ENCODE data around the gene RPS6KA5. TPM values are rescaled to one million over a fixed set of nuclear protein-coding genes. Genes with fewer than 3 reads are reported as not detected.

The RPS6KA5 gene
- total RNA-seq, 4 donors from 2014 or later, result 3.8 to 20.0 (median 14.8) TPM

DNA sequence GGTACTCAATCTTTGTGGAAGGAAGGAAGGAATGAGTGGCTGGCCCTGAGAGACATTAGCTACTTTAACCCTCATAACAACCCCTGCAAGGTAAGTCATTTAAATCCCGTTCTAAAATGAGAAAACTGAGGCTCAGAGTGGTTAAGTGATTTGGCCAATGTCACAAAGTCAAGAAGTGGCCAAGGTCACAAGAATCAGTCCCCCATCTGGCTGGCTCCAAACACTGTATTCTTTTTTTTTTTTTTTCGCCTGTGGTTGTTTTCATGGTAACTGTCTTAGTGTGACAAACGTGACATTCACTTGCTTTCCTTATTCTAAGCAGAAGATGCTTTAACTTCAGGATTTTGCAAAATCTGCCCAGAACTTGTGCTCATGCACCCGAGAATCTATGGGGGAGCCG lies 247.0 kb downstream of the RPS6KA5 start:
- Histone ChIP-seq H3K27ac (no peak overlapping the region), H3K9me3 (no peaks in the 10 kb centered on the region), H3K4me1 (no peaks in the 10 kb centered on the region), H3K4me3 (no peak overlapping the region), H3K36me3 (no peaks in the 10 kb centered on the region), H3K27me3 (no peaks in the 10 kb centered on the region)
- intact Hi-C loops (cut with DNase I; ENCODE audit: low total_unique reads), result no loop called here
- no peak for TF ChIP-seq POLR2A (IDR thresholded peaks at IDR 0.05)
- TF ChIP-seq, protein P1, sequence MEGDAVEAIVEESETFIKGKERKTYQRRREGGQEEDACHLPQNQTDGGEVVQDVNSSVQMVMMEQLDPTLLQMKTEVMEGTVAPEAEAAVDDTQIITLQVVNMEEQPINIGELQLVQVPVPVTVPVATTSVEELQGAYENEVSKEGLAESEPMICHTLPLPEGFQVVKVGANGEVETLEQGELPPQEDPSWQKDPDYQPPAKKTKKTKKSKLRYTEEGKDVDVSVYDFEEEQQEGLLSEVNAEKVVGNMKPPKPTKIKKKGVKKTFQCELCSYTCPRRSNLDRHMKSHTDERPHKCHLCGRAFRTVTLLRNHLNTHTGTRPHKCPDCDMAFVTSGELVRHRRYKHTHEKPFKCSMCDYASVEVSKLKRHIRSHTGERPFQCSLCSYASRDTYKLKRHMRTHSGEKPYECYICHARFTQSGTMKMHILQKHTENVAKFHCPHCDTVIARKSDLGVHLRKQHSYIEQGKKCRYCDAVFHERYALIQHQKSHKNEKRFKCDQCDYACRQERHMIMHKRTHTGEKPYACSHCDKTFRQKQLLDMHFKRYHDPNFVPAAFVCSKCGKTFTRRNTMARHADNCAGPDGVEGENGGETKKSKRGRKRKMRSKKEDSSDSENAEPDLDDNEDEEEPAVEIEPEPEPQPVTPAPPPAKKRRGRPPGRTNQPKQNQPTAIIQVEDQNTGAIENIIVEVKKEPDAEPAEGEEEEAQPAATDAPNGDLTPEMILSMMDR (IDR thresholded peaks at IDR 0.05), result no peak
- DNase-seq, result no peak

DNA sequence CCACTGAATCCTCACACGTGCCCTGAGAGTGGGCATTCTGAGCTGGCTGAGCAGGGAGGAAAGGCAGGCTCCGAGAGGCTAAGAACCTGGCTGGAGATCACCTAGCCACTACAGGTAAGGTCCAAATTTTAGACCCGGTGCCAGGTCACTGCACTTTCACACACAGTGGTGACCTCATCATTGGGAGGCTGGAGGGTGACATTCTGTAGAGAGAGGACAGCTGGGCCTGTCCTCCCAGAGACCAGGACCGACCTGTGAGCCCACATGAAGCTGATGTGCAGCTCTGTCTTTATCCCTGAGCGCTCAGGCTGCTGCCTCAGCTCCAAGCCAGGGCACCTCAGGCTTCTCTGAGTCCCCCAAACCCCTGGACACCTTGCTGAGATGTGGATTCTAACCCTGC lies 248.3 kb downstream of the RPS6KA5 start:
- DNase-seq, result no peak
- no peaks in the 10 kb centered on the region for H3K9me3 ChIP-seq
- intact Hi-C loops (cut with DNase I; ENCODE audit: low total_unique reads), result no loop called here
- H3K36me3 ChIP-seq, result no peaks in the 10 kb centered on the region
- H3K27ac ChIP-seq, result no peak overlapping the region
- no peaks in the 10 kb centered on the region for H3K27me3 ChIP-seq
- no peaks in the 10 kb centered on the region for H3K4me1 ChIP-seq
- no peak overlapping the region for H3K4me3 ChIP-seq
- TF ChIP-seq POLR2A (IDR thresholded peaks at IDR 0.05), result no peak
- TF ChIP-seq, protein P1 (IDR thresholded peaks at IDR 0.05), result no peak

DNA sequence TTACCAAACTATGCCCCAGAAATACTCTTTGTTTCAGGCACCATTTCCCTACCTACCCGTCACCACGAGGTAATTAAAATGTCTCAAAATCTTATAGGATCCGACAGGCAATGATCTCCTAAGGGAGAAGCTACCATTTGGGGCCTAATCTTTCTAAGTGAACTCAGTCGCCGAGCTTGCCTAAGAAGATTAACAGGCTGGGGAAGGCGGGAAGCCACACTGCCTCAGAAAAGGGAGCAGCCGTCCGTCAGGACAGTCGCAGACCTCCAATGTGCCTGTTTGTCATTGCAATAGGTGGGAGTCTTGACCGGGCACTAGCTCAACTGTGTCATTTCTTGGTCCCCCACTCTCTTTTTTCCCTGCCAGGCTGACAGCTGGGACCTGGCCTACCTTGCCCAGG lies 248.8 kb downstream of the RPS6KA5 start:
- Histone ChIP-seq H3K36me3 (no peaks in the 10 kb centered on the region), H3K27me3 (no peaks in the 10 kb centered on the region), H3K9me3 (no peaks in the 10 kb centered on the region), H3K4me3 (no peak overlapping the region), H3K4me1 (no peaks in the 10 kb centered on the region), H3K27ac (no peak overlapping the region)
- intact Hi-C loops (cut with DNase I; ENCODE audit: low total_unique reads), result no loop called here
- DNase-seq, result no peak
- TF ChIP-seq POLR2A (IDR thresholded peaks at IDR 0.05), result no peak
- TF ChIP-seq, protein P1 (IDR thresholded peaks at IDR 0.05), result no peak

DNA sequence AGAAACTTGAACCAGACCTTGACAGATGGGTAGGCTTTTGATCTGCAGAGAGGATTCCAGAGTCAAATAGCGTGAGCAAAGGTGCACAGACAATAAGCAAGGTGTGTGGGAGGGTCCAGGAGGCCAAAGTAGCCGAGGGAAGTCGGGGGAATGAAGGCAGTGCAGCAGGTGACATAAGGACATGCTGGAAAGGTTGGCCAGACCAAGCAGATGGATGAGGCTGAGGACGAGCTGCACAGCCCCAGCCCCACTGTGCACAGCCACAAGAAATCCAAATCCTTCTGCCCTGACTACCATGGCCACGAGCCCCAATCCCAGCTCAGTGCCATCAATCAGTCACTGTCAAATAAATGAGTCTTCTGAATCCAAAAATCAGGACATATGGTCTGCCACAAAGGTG lies 249.6 kb downstream of the RPS6KA5 start:
- no peak for DNase-seq
- intact Hi-C loops (cut with DNase I; ENCODE audit: low total_unique reads), result no loop called here
- TF ChIP-seq, protein P1 (IDR thresholded peaks at IDR 0.05), result no peak
- TF ChIP-seq POLR2A (IDR thresholded peaks at IDR 0.05), result no peak
- Histone ChIP-seq H3K4me1 (no peaks in the 10 kb centered on the region), H3K9me3 (no peaks in the 10 kb centered on the region), H3K4me3 (no peak overlapping the region), H3K36me3 (no peaks in the 10 kb centered on the region), H3K27me3 (no peaks in the 10 kb centered on the region), H3K27ac (no peak overlapping the region)

DNA sequence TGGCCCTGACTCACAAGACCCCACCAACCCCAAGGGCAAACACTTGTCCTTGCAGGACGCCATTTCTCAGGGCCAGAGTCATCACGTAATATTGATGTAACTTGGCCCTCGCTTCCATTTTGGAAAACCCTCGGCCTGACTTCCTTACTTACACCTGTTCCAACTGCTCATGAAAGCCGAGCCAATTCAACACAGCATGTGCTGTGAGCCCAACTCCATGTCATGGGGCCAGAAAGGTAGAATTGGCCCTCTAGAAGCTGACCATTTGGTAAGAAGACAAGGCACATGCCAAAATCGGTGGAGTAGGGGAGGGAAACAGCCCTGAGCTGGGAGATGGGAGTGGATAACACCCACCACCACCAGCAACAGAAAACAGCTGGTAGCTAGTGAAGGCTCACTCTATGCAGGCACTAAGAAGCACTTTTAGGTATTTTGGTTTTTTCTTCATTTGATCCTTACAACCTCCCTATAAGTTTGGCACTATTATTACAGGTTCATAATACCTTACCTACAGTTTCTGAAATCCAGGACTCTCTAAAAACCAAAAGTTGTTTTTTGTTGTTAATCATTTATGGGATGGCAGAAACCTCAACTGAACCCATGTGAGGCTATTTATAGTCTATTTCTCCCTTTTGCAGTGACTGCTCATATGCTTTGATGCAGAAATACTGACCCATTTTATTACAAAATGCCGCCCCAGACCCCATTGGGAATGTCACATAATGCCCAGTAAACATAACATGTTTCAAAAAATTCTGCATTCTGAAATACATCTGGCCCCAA lies 250.7 kb downstream of the RPS6KA5 start:
- intact Hi-C loops (cut with DNase I; ENCODE audit: low total_unique reads), result no loop called here
- H3K36me3 ChIP-seq, result no peaks in the 10 kb centered on the region
- no peak overlapping the region for H3K27ac ChIP-seq
- TF ChIP-seq POLR2A (IDR thresholded peaks at IDR 0.05), result no peak
- TF ChIP-seq, protein P1 (IDR thresholded peaks at IDR 0.05), result no peak
- no peak for DNase-seq
- H3K4me1 ChIP-seq, result no peaks in the 10 kb centered on the region
- no peaks in the 10 kb centered on the region for H3K27me3 ChIP-seq
- H3K4me3 ChIP-seq, result no peak overlapping the region
- H3K9me3 ChIP-seq, result no peaks in the 10 kb centered on the region

Measured in uterus (tissue), 4 donors.